Left lung (tissue), 10 donors: Measurements from ENCODE around the gene TRPV4. TPM values are rescaled to one million over a fixed set of nuclear protein-coding genes. Genes with fewer than 3 reads are reported as not detected.
A peak's percentile ranks its signal among the peaks of the same experiment; 100 is the strongest.

Source experiments
- ATAC-seq: fragments of 200-7000 bp; cut with Tn5 transposase; one replicate; pipeline ENCODE4 v1.9.1; 2020; ENCODE audit warnings: moderate library complexity
- DNase-seq, 4 donors: peaks; one replicate each; pipeline ENCODE4 v3.0.0-alpha.2; 2013 to 2020
- H3K27ac ChIP-seq, 2 donors: fragments of 200-600 bp; sonication (generic) in 1 of 2; one replicate each; pipeline versions ENCODE4 v1.5.0 to v1.8.0; 2020 to 2021
- H3K27me3 ChIP-seq, 2 donors: fragments of 200-600 bp; sonication (generic) in 1 of 2; one replicate each; pipeline versions ENCODE4 v1.5.0 to v1.8.0; 2020 to 2021
- H3K36me3 ChIP-seq, 2 donors: fragments of 200-600 bp; sonication (generic) in 1 of 2; one replicate each; pipeline versions ENCODE4 v1.5.0 to v1.8.0; 2020 to 2021
- H3K4me1 ChIP-seq, 2 donors: fragments of 200-600 bp; one replicate each; pipeline ENCODE4 v1.8.0; 2021
- H3K4me3 ChIP-seq, 2 donors: fragments of 200-600 bp; sonication (generic) in 1 of 2; one replicate each; pipeline versions ENCODE4 v1.5.0 to v1.8.0; 2020 to 2021; ENCODE audit warnings: mild to moderate bottlenecking in 1 of 2
- H3K9me3 ChIP-seq, 2 donors: fragments of 200-600 bp; sonication (generic) in 1 of 2; one replicate each; pipeline versions ENCODE4 v1.5.0 to v1.8.0; 2020 to 2021
- CTCF ChIP-seq, 2 donors: fragments of 200-600 bp; sonication (generic) in 1 of 2; IDR thresholded peaks; one replicate each; pipeline versions ENCODE4 v1.5.0 to v1.8.0; 2021; ENCODE audit warnings: antibody characterized with exemption in 2 of 2
- intact Hi-C, 2 donors: fragments of 100-400 bp; cut with DNase I; formaldehyde crosslinking; loops; one replicate each; pipeline versions ENCODE4 v1.11.2 to v1.14.2; 2022
- polyA plus RNA-seq, 6 donors: library from polyadenylated mRNA; unstranded; fragments of 120-200 nt; gene quantifications; one replicate each; pipeline ENCODE4 v1.2.1, GENCODE V29; 2013; ENCODE audit not compliant: insufficient read length in 6 of 6
- total RNA-seq, 2 donors: library from RNA; stranded (reverse); fragmentation: NEBNext Ultra II Directional; extraction: Animal tissue kit (Norgen Biotek cat#: 25700); gene quantifications; one replicate each; pipeline ENCODE4 v1.2.1, GENCODE V29; 2021
- donor health status: DM: no; HTN: yes; CAD: no.
- donor health status: DM: no; HTN: no; CAD: no.

TRPV4 gene
- total and polyA plus RNA-seq, 8 donors = 2.2 to 3.7 (median 3.2) TPM

DNA sequence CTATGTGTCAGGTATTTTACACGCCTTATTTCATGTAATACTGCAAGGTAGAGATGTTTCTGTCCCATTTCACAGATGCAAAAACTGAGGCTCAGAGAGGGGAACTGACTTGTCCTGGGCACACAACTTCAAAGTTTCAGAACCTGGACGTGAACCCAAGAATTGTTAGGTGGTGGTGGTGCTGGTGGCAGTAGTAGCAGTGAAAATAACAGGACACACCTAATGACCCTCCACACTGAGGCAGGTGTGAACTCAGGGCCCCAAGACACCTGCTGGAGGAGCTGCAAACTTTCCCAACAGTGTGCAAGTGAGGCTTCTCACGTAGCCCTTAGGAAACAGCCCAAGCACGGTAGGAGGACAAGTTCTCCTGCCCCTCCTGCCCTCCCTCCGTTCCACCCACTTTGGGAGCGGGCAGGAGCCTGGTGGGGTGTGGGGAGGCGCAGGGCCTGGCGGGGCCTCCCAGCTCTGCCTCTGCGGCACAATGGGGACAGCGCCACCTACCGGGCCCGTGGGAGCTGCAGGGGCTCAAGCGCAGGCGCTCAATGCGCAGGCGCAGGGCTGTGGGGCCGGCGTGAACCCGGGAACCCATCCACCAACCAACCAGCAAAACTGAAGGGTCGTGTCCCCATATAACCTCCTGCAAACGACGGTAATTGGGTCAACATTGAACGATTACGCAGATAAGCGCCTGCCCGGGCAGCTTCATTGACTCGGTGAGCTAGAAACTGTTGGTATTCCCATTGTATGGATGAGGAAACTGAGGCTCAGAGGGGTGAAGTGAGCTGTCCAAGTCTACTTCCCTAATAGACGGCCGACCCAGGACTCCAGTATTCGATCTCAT is 12.0 kb upstream of the TRPV4 start:
- H3K4me3 ChIP-seq = peak overlapping the region in 1 of 2 donors; percentile 29
- H3K27ac ChIP-seq = peak overlapping the region in 1 of 2 donors; percentile 71

DNA sequence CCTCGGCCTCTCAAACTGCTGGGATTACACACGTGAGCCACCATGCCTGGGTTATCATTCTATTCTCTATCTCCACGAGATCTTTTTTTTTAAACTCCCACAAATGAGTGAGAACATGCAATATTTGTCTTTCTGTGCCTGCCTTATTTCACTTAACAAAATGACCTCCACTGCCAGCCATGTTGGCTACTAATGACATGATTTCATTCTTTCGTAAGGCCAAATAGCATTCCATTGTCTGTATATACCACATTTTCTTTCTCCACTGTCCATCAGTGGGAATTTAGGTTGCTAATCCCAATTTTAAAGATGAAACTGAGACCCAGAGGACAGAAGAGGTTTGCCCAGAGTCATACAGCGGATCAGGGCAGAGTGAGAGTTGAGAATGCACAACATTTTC is 10.9 kb upstream of the TRPV4 start:
- Histone ChIP-seq H3K36me3 (no peaks in the 10 kb centered on the region), H3K4me1 (peaks cover 7 to 29% of the 10 kb centered on the region in 2 donors), H3K9me3 (no peaks in the 10 kb centered on the region), H3K27me3 (no peaks in the 10 kb centered on the region), H3K27ac (no peak overlapping the region), H3K4me3 (no peak overlapping the region)
- intact Hi-C loops = no loop called here
- DNase-seq = peak in 1 of 4 donors; percentile 13
- no peak for TF ChIP-seq CTCF (IDR thresholded peaks at IDR 0.05)
- no peak for ATAC-seq

More for the DNA sequence above, 12.0 kb upstream of the TRPV4 start:
- H3K4me1 ChIP-seq = peaks cover 7 to 34% of the 10 kb centered on the region in 2 donors
- intact Hi-C loops = no loop called here
- ATAC-seq (peak; percentile 99), DNase-seq (peak; percentile 76 to 99 (median 90))
- TF ChIP-seq CTCF (IDR thresholded peaks at IDR 0.05) = peak; percentile 99 to 100
- no peaks in the 10 kb centered on the region for H3K27me3 ChIP-seq
- H3K36me3 ChIP-seq = no peaks in the 10 kb centered on the region
- H3K9me3 ChIP-seq = no peaks in the 10 kb centered on the region

GRCh38 chr12:109842021-109842420 is 8.8 kb upstream of the TRPV4 start:
- ATAC-seq (no peak), DNase-seq (no peak)
- Histone ChIP-seq H3K36me3 (no peaks in the 10 kb centered on the region), H3K4me1 (peaks cover 7 to 20% of the 10 kb centered on the region in 2 donors), H3K27me3 (no peaks in the 10 kb centered on the region), H3K4me3 (no peak overlapping the region), H3K27ac (no peak overlapping the region), H3K9me3 (no peaks in the 10 kb centered on the region)
- TF ChIP-seq CTCF (IDR thresholded peaks at IDR 0.05) = no peak
- intact Hi-C loops = no loop called here

DNA sequence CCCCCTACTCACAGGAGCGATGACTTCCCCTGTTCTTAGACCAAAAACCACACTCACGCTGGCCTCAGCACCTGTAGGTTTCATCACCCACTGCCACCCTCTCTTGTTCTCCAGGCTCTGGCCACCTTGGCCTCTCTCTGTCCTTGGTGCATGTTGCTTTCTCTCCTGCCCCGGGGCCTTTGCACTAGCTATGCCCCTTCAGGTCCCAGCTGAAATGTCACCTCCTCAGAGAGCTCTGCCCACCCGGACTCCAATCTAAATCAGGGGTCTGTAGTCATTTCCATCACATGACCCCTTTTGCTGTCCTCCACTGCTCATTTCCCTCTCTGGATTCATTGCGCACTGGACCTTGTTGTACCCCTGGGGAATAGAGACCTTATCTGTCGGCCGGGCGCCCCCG is 8.2 kb upstream of the TRPV4 start:
- no peak for ATAC-seq

More for the DNA sequence above, 8.2 kb upstream of the TRPV4 start:
- intact Hi-C loops = no loop called here
- no peak overlapping the region for H3K4me3 ChIP-seq
- H3K9me3 ChIP-seq = no peaks in the 10 kb centered on the region
- no peak for DNase-seq
- peaks cover 7 to 15% of the 10 kb centered on the region in 2 donors for H3K4me1 ChIP-seq
- H3K27ac ChIP-seq = no peak overlapping the region
- TF ChIP-seq CTCF (IDR thresholded peaks at IDR 0.05) = no peak
- H3K36me3 ChIP-seq = no peaks in the 10 kb centered on the region
- H3K27me3 ChIP-seq = no peaks in the 10 kb centered on the region
